ENCODE results near the gene STX3. TPM values are rescaled to one million over a fixed set of nuclear protein-coding genes. Genes with fewer than 3 reads are reported as not detected.

STX3 gene
- total and polyA plus RNA-seq, 2 donors (not counting 1 experiment from before 2014, with no cell fraction given) = 7.6 to 16.6 TPM

GRCh38 chr11:59778122-59778521 lies 22.9 kb downstream of the STX3 start:
- Mint-ChIP-seq H3K9me3 (ENCODE audit: insufficient read depth) (no peaks in the 10 kb centered on the region), H3K4me1 (peaks cover 2% of the 10 kb centered on the region), H3K27ac (no peak overlapping the region), H3K4me3 (no peak overlapping the region), H3K27me3 (no peaks in the 10 kb centered on the region)
- H3K36me3 ChIP-seq (replicated peaks in 1 of 2; ENCODE audit: control extremely low read depth in 1 of 2, control insufficient read depth in 1 of 2, extremely low read depth in 1 of 2, insufficient read depth in 2 of 2, low read length in 1 of 2) = peaks cover 2 to 3% of the 10 kb centered on the region in 2 experiments
- H2AFZ ChIP-seq (ENCODE audit: insufficient read depth, low read depth, low read length, poor library complexity, severe bottlenecking) = no peak overlapping the region
- WGBS (ENCODE audit: insufficient coverage) = 100% methylated on average over 2 of the region's 2 CpGs
- ATAC-seq (ENCODE audit: low read depth) (no peak), DNase-seq (no peak)
- H3K4me1 ChIP-seq (ENCODE audit: control insufficient read depth in 2 of 2, insufficient read depth in 2 of 2, low read length in 2 of 2) = peaks cover under 1 to 1% of the 10 kb centered on the region in 2 donors
- H3K9ac ChIP-seq (ENCODE audit: low read length) = no peak overlapping the region
- H3K79me2 ChIP-seq (ENCODE audit: control insufficient read depth, insufficient read depth, low read length) = no peaks in the 10 kb centered on the region
- POLR2A ChIA-PET = no interaction called here
- CTCF ChIA-PET = interaction anchor here (0.6 to 1.2 kb wide), 2 partner anchors 8 to 24 kb away, joined by 3 to 5 read pairs; no protein-coding TSS in a partner anchor
- intact Hi-C loops (cut with micrococcal nuclease) = no loop called here
- H3K4me2 ChIP-seq (replicated peaks; ENCODE audit: low read depth, low read length, poor library complexity, severe bottlenecking) = no peak overlapping the region
- H3K9me3 ChIP-seq (ENCODE audit: control extremely low read depth in 1 of 3, control insufficient read depth in 2 of 3, insufficient read depth in 1 of 3, low read length in 2 of 3) = no peaks in the 10 kb centered on the region
- no peaks in the 10 kb centered on the region for H4K20me1 ChIP-seq (ENCODE audit: control insufficient read depth, insufficient read depth, low read length, poor library complexity, severe bottlenecking)
- no peaks in the 10 kb centered on the region for H3K27me3 ChIP-seq (replicated peaks in 1 of 4; ENCODE audit: control extremely low read depth in 1 of 4, control insufficient read depth in 3 of 4, insufficient read depth in 4 of 4, low read length in 3 of 4)
- no peak overlapping the region for H3K4me3 ChIP-seq (ENCODE audit: control extremely low read depth in 1 of 5, extremely low read depth in 1 of 5, insufficient read depth in 1 of 5, low read depth in 2 of 5, low read length in 4 of 5)
- TF ChIP-seq CTCF (IDR thresholded peaks at IDR 0.05) = no peak
- TF ChIP-seq EZH2 (IDR thresholded peaks at IDR 0.05; ENCODE audit: borderline replicate concordance, insufficient read depth, low read depth, low read length, poor library complexity, severe bottlenecking) = no peak
- no peak overlapping the region for H3K27ac ChIP-seq (ENCODE audit: low read length in 2 of 2)

- no peaks in the 10 kb centered on the region for H3K9me3 ChIP-seq (ENCODE audit: control extremely low read depth in 1 of 3, control insufficient read depth in 2 of 3, insufficient read depth in 1 of 3, low read length in 2 of 3)
- no peaks in the 10 kb centered on the region for H4K20me1 ChIP-seq (ENCODE audit: control insufficient read depth, insufficient read depth, low read length, poor library complexity, severe bottlenecking)
- Mint-ChIP-seq H3K9me3 (ENCODE audit: insufficient read depth) (no peaks in the 10 kb centered on the region), H3K27ac (no peak overlapping the region), H3K4me1 (no peaks in the 10 kb centered on the region), H3K27me3 (no peaks in the 10 kb centered on the region), H3K4me3 (no peak overlapping the region)
- no peaks in the 10 kb centered on the region for H3K4me1 ChIP-seq (ENCODE audit: control insufficient read depth in 2 of 2, insufficient read depth in 2 of 2, low read length in 2 of 2)
- H3K27me3 ChIP-seq (replicated peaks in 1 of 4; ENCODE audit: control extremely low read depth in 1 of 4, control insufficient read depth in 3 of 4, insufficient read depth in 4 of 4, low read length in 3 of 4) = no peaks in the 10 kb centered on the region
- no peak overlapping the region for H3K27ac ChIP-seq (ENCODE audit: low read length in 2 of 2)
- TF ChIP-seq EZH2 (IDR thresholded peaks at IDR 0.05; ENCODE audit: borderline replicate concordance, insufficient read depth, low read depth, low read length, poor library complexity, severe bottlenecking) = no peak
- TF ChIP-seq CTCF (IDR thresholded peaks at IDR 0.05) = no peak
- CTCF ChIA-PET = no interaction called here
- H3K79me2 ChIP-seq (ENCODE audit: control insufficient read depth, insufficient read depth, low read length) = no peaks in the 10 kb centered on the region
- H3K36me3 ChIP-seq (replicated peaks in 1 of 2; ENCODE audit: control extremely low read depth in 1 of 2, control insufficient read depth in 1 of 2, extremely low read depth in 1 of 2, insufficient read depth in 2 of 2, low read length in 1 of 2) = peaks cover 0 to 3% of the 10 kb centered on the region in 2 experiments
- H3K4me3 ChIP-seq (ENCODE audit: control extremely low read depth in 1 of 5, extremely low read depth in 1 of 5, insufficient read depth in 1 of 5, low read depth in 2 of 5, low read length in 4 of 5) = no peak overlapping the region
- H3K4me2 ChIP-seq (replicated peaks; ENCODE audit: low read depth, low read length, poor library complexity, severe bottlenecking) = no peak overlapping the region
- intact Hi-C loops (cut with micrococcal nuclease) = no loop called here
- DNase-seq = no peak
- WGBS (ENCODE audit: insufficient coverage) = 88% methylated on average over 1 of the region's 1 CpG
- no peak for ATAC-seq (ENCODE audit: low read depth)
- no peak overlapping the region for H3K9ac ChIP-seq (ENCODE audit: low read length)
- POLR2A ChIA-PET = no interaction called here
- H2AFZ ChIP-seq (ENCODE audit: insufficient read depth, low read depth, low read length, poor library complexity, severe bottlenecking) = no peak overlapping the region
These were observed 24.3 kb downstream of the STX3 start for GRCh38 chr11:59779487-59779886.

Data from B cell (primary cell).